Endothelial cell of hepatic sinusoid (primary cell): ENCODE measurements around the gene PROK2.

Experiments
- in situ Hi-C: cut with HindIII; loops from 2 replicates; pipeline ENCODE4 v1.10.0; 2017; ENCODE audit warnings: low sequenced_read_pairs

Gene PROK2

GRCh38 chr3:71787851-71788405 is 3.0 kb upstream of the PROK2 start:
- in situ Hi-C loops = no loop called here

DNA sequence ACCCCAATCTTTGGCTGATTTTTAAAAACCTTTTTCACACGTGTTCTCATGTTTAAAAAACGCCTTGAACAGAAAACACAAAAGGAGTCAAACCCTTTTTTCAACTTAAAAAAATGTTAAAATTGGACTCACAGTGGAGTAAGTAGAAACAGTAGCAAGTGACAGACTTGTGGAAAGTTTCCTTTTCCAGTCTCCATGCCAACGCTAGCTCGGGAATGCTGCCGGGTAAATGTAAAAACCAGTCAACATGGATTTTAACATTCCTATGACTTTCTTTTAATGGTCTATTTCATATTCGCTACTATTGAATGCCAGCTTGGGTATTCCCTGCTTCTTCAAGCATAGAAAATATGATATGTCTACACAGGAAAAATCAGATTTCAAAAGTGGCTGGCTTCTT is 1.6 kb upstream of the PROK2 start:
- in situ Hi-C loops = no loop called here

DNA sequence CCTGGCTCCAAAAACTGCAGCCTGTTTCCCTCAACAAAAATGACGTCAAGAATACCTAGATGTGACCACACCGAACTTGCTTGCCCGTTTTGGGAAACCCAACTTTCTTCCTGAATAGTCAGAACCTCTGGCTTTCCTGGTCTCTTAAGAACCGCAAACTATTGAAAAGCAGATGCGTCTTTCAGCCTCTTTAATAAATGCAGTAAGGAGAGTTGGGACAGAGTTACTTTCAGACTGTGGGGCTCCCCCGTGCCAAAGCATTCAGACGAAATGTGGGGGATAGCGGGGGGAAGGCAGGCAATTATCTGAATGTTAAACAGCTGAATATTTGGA is 1.2 kb upstream of the PROK2 start:
- in situ Hi-C loops = no loop called here

DNA sequence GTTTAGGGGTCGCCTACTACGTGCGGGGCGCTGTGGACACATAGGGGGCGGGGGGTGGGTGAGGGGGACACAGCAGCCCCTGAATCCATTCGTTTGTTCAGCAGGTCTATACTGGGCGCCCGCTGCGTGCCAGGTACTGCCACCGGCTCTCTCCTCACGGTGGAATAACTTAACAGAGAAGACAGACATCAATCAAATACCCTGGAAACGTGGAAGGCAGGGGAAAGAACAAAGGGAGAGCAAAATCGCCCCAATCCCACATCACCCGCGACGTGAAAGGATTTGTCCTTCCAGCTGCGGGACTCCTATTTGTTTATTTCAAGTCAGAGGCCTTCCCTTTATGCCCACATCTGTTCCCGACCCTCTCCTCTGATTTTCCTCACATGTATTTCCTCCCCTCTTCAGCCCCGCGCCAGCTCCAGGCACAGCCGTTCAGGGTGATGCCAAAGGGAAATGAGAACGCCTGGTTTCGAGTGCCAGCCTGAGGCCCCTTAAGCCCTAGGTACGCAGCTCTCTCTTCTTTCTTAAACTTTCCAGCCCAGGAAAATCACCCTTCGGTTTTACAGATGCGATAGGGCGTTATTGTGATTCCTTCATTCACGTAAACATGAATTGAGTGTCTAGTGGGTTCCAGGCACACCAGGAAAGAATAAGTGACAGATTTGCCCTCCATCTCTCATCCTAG is 726 bp upstream of the PROK2 start:
- in situ Hi-C loops = no loop called here

GRCh38 chr3:71784201-71784913 is 591 bp downstream of the PROK2 start:
- in situ Hi-C loops = no loop called here

- in situ Hi-C loops = no loop called here
Observed at GRCh38 chr3:71783152-71783551, 1.8 kb downstream of the PROK2 start.

GRCh38 chr3:71780430-71780829 is 4.5 kb downstream of the PROK2 start:
- in situ Hi-C loops = no loop called here

GRCh38 chr3:71779674-71780377 is 5.1 kb downstream of the PROK2 start:
- in situ Hi-C loops = no loop called here

DNA sequence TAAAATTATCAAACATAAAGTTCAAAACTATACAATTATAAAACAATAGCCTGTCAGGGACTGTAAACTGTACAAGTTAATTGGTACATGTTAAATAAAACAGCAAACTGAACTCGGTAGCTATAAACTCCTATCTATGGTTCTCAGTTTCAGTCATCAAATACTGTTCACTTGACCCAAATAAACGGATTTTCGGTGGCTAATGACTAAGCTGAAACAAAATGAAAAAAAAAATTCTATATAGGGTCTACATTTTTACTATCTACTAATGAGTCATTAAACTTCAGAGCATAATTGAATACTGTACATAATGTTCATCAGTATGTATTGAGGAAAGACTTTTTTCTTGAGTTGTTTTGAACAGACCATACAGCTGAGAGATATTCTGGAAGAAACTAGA is 6.6 kb downstream of the PROK2 start:
- in situ Hi-C loops = no loop called here

DNA sequence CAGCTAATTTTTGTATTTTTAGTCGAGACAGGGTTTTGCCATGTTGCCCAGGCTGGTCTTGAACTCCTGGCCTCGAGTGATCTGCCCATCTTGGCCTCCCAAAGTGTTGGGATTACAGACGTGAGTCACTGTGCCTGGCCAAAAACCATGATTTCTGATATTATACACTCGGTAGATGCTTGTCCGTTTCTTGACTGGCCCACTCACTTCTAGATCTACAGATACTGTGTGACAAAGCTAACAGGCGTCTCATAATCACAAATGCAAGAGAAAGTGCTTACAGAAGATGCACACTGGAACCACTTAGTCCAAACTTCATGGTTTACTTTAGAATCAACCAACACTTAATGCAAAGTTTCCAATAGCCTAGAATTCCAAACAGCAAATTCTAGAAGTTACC is 8.4 kb downstream of the PROK2 start:
- in situ Hi-C loops = no loop called here

- in situ Hi-C loops = no loop called here
Observed at GRCh38 chr3:71771884-71772283, 13.1 kb downstream of the PROK2 start.

GRCh38 chr3:71771126-71771525 is 13.8 kb downstream of the PROK2 start:
- in situ Hi-C loops = no loop called here

- in situ Hi-C loops = loop anchor here (5.0 kb wide), 1 partner anchor 36 kb away; the partner anchor contains the start of gene EIF4E3
Observed at GRCh38 chr3:71763426-71763825, 21.5 kb downstream of the PROK2 start.

GRCh38 chr3:71760140-71760539 is 24.8 kb downstream of the PROK2 start:
- in situ Hi-C loops = loop anchor here (5.0 kb wide), 1 partner anchor 33 kb away; the partner anchor contains the start of gene EIF4E3

GRCh38 chr3:71759401-71759800 is 25.5 kb downstream of the PROK2 start:
- in situ Hi-C loops = no loop called here

DNA sequence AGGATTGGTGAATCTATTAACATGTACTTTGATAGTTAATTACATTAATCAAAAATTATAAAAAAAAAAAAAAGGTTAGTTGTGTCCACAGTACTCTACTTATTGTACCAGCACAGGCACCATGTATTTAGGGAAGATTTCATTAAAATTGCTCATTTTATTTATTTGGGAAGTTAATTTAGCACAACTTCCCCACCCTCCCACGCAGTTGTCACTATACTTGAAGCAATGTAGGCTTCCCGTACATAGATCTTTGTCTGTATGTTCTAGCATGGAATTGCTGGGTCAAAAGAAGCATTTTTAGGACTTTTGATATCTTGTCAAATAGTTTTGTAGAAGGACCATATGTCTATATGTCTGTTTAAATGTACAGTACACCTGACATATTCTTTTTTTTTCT is 26.9 kb downstream of the PROK2 start:
- in situ Hi-C loops = no loop called here

DNA sequence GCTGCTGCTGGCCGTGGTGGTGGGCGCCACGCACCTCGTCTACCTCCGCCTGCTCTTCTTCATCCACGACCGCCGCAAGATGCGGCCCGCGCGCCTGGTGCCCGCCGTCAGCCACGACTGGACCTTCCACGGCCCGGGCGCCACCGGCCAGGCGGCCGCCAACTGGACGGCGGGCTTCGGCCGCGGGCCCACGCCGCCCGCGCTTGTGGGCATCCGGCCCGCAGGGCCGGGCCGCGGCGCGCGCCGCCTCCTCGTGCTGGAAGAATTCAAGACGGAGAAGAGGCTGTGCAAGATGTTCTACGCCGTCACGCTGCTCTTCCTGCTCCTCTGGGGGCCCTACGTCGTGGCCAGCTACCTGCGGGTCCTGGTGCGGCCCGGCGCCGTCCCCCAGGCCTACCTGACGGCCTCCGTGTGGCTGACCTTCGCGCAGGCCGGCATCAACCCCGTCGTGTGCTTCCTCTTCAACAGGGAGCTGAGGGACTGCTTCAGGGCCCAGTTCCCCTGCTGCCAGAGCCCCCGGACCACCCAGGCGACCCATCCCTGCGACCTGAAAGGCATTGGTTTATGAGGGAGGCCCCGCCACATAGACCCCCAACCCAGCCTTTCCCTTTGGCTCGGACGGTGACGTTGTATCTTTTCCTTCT is 30.2 kb downstream of the PROK2 start:
- in situ Hi-C loops = no loop called here

- in situ Hi-C loops = no loop called here
Observed at GRCh38 chr3:71753701-71754609, 31.0 kb downstream of the PROK2 start, which contains the start of gene GPR27. TSS of gene GPR27 (plus strand) at chr3:71753855. CDS start at chr3:71754050, 195 bp downstream.

DNA sequence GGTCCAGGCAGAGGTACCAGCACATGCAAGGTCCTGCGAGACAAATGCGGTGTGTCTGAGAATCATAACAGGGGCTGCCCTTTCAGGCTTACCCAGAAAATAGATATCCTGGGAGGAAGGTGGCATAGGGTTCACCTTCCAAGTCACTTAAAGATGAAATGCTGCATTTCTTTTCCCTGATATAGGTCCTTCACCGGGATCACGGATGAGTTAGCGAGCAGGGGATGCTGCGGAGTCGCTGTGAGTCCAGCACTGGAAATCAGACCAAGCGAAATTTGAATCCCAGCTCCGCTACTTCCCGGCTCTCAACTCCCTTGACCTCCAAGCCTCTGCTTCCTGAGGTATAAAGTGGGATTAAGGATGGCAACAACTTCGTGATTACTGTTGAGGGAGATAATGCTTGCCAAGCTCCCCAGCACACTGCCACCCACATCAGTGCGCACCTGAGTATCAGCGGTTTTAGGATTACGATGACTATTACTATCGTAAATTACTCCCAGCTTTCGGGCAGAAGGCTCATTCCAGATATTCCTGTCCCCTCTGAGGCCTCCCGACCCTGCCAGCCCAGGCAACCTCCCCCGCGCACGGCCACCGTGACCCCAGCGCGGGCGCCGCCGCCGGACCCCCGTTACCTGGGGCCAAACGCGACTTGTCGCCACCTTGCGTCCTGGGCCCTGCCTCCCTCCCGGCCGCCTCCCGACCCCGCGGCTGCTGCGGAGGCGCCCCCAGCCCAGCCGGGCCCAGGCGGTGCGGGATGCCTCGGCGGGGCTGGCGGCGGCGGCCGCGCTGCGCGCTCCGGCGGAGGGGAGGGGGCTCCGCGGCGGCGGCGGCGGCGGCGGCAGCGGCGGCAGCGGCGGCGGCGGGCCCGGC is 31.9 kb downstream of the PROK2 start:
- in situ Hi-C loops = no loop called here
